ENCODE results near the gene ARPP21. TPM values are rescaled to one million over a fixed set of nuclear protein-coding genes. Genes with fewer than 3 reads are reported as not detected.
"Not testable (repeated sequence)": the region's sequence is repeated elsewhere in the genome, so short reads cannot be mapped to it uniquely, and the experiment has no call there.

The ARPP21 gene
- total RNA-seq, 4 donors from 2014 or later, result under 0.01 to 0.33 (median 0.13) TPM; not detected in 1

DNA sequence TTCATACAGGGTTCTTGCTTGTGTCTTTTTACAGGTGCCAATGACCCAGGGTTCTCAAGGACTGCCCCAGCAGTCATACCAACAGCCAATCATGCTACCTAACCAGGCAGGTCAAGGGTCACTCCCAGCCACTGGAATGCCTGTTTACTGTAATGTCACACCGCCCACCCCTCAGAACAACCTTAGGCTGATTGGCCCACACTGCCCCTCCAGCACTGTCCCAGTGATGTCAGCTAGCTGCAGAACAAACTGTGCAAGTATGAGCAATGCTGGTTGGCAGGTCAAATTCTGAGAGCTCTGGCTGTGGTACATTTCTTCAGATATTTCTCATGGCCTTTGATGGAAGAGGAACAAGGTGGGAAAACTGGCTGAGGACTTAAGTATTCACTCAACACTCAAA lies 154.3 kb downstream of the ARPP21 start:
- DNase-seq (ENCODE audit: extremely low spot score), result no peak
- intact Hi-C loops (cut with DNase I), result no loop called here
- H3K4me3 ChIP-seq, result no peak overlapping the region
- no peak for TF ChIP-seq POLR2A (IDR thresholded peaks at IDR 0.05; ENCODE audit: low read depth)
- no peak for TF ChIP-seq EP300 (IDR thresholded peaks at IDR 0.05)
- TF ChIP-seq, protein P1, sequence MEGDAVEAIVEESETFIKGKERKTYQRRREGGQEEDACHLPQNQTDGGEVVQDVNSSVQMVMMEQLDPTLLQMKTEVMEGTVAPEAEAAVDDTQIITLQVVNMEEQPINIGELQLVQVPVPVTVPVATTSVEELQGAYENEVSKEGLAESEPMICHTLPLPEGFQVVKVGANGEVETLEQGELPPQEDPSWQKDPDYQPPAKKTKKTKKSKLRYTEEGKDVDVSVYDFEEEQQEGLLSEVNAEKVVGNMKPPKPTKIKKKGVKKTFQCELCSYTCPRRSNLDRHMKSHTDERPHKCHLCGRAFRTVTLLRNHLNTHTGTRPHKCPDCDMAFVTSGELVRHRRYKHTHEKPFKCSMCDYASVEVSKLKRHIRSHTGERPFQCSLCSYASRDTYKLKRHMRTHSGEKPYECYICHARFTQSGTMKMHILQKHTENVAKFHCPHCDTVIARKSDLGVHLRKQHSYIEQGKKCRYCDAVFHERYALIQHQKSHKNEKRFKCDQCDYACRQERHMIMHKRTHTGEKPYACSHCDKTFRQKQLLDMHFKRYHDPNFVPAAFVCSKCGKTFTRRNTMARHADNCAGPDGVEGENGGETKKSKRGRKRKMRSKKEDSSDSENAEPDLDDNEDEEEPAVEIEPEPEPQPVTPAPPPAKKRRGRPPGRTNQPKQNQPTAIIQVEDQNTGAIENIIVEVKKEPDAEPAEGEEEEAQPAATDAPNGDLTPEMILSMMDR (IDR thresholded peaks at IDR 0.05), result no peak
- no peak for TF ChIP-seq POLR2AphosphoS5 (IDR thresholded peaks at IDR 0.05)
- H3K27ac ChIP-seq (replicated peaks in 1 of 4), result no peak overlapping the region
- H3K36me3 ChIP-seq, result no peaks in the 10 kb centered on the region
- no peaks in the 10 kb centered on the region for H3K9me3 ChIP-seq
- no peaks in the 10 kb centered on the region for H3K27me3 ChIP-seq
- 80% methylated on average over 1 of the region's 1 CpG for WGBS
- H3K4me1 ChIP-seq, result no peaks in the 10 kb centered on the region

DNA sequence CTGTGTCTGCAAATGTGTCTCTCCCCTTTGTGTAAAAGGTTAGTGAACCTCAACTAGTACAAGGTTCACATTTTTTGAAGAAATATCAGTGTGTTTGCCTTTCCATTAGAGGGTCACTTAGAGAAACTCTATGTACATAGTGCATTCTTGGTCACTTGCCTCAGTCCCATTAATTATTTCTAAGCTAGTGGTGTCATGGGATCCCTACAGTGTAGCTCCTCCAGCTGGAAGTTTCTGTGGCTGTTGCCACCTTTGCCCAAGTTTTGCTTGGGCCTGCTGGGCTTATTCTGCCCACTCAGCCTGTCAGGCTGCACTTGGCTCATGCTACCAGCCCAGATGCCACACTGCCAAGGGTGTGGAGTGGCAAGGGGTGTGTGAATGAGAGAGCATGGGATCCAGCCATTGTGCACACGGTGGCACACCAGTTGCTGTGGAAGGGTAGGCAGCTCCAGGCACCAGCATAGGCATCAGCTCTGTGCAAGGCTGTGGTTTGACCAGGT lies 161.7 kb downstream of the ARPP21 start:
- 100% methylated on average over 1 of the region's 1 CpG for WGBS
- no peaks in the 10 kb centered on the region for H3K27me3 ChIP-seq
- no peak overlapping the region for H3K27ac ChIP-seq (replicated peaks in 1 of 4)
- no peaks in the 10 kb centered on the region for H3K4me1 ChIP-seq
- no peak overlapping the region for H3K4me3 ChIP-seq
- intact Hi-C loops (cut with DNase I), result no loop called here
- no peak for DNase-seq (ENCODE audit: extremely low spot score)
- H3K9me3 ChIP-seq, result no peaks in the 10 kb centered on the region
- no peaks in the 10 kb centered on the region for H3K36me3 ChIP-seq
- TF ChIP-seq EP300 (IDR thresholded peaks at IDR 0.05) (no peak), POLR2A (IDR thresholded peaks at IDR 0.05; ENCODE audit: low read depth) (no peak), POLR2AphosphoS5 (IDR thresholded peaks at IDR 0.05) (no peak)
- TF ChIP-seq, protein P1 (IDR thresholded peaks at IDR 0.05), result no peak

DNA sequence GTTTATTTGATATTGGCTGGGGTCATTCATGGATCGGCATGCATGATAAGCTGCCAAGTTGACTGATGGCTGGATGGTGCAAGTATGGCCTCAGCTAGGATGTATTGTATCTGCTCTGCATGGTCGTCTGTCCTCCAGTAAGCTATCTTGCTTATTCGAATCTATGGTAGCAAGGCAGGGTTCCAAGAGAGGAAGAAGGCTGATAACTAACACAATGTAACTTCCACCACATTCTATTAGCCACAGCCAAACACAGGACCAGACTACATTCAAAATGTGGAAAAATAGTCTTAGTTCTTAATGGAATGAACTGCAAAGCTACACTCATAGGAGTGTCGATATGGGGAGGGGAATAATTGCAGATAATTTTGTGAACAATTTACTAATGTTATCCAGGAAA lies 175.2 kb downstream of the ARPP21 start:
- Histone ChIP-seq H3K9me3 (peaks cover 0 to 5% (median 0%) of the 10 kb centered on the region in 4 donors), H3K4me1 (no peaks in the 10 kb centered on the region), H3K4me3 (no peak overlapping the region), H3K27me3 (no peaks in the 10 kb centered on the region), H3K27ac (replicated peaks in 1 of 4) (no peak overlapping the region), H3K36me3 (no peaks in the 10 kb centered on the region)
- intact Hi-C loops (cut with DNase I), result no loop called here
- 78% methylated on average over 4 of the region's 4 CpGs for WGBS
- no peak for DNase-seq (ENCODE audit: extremely low spot score)
- no peak for TF ChIP-seq POLR2A (IDR thresholded peaks at IDR 0.05; ENCODE audit: low read depth)
- TF ChIP-seq, protein P1 (IDR thresholded peaks at IDR 0.05), result no peak
- TF ChIP-seq POLR2AphosphoS5 (IDR thresholded peaks at IDR 0.05), result no peak
- TF ChIP-seq EP300 (IDR thresholded peaks at IDR 0.05), result no peak

DNA sequence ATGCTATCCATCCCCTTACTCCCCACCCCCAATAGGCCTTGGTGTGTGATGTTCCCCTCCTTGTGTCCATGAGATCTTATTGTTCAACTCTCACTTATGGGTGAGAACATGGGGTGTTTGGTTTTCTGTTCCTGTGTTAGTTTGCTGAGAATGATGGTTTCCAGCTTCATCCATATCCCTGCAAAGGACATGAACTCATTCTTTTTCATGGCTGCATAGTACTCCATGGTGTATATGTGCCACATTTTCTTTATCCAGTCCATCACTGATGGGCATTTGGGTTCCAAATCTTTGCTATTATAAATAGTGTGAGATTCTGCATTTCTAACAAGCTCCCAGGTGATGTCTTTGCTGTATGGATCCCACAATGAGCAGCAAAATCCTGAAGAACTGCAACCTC lies 176.5 kb downstream of the ARPP21 start:
- H3K27ac ChIP-seq (replicated peaks in 1 of 4); H3K36me3 ChIP-seq; intact Hi-C loops (cut with DNase I); DNase-seq (ENCODE audit: extremely low spot score); H3K27me3 ChIP-seq; H3K4me3 ChIP-seq; H3K9me3 ChIP-seq; H3K4me1 ChIP-seq: not testable (repeated sequence)

DNA sequence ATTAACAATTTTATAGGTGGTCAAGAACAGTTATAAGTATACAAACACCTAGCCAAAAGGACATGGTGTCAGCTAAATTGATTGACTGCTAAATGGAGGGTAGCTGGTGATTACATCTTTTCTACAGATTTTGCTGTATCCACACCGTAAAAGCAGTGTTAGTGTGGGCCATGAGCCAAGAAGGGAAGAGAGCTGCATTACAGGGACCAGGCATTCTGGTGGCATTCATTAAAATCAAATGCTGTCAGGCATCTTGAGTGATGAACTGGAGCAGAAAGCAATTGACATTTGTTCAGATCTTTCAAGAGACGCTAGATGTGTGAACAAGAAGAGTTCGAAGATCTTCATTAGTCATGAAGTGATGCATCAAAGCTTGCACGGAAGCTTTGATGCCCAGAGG lies 177.9 kb downstream of the ARPP21 start:
- intact Hi-C loops (cut with DNase I), result no loop called here
- no peak overlapping the region for H3K27ac ChIP-seq (replicated peaks in 1 of 4)
- WGBS, result 34% methylated on average over 4 of the region's 4 CpGs
- TF ChIP-seq POLR2A (IDR thresholded peaks at IDR 0.05; ENCODE audit: low read depth) (no peak), POLR2AphosphoS5 (IDR thresholded peaks at IDR 0.05) (no peak), EP300 (IDR thresholded peaks at IDR 0.05) (no peak)
- TF ChIP-seq, protein P1 (IDR thresholded peaks at IDR 0.05), result no peak
- no peaks in the 10 kb centered on the region for H3K27me3 ChIP-seq
- H3K9me3 ChIP-seq, result peaks cover 0 to 5% (median 0%) of the 10 kb centered on the region in 4 donors
- H3K4me1 ChIP-seq, result no peaks in the 10 kb centered on the region
- no peak overlapping the region for H3K4me3 ChIP-seq
- no peaks in the 10 kb centered on the region for H3K36me3 ChIP-seq
- DNase-seq (ENCODE audit: extremely low spot score), result no peak
